ENCODE data around the gene PRCC.
A peak's percentile ranks its signal among the peaks of the same experiment; 100 is the strongest.

Gene PRCC, protein sequence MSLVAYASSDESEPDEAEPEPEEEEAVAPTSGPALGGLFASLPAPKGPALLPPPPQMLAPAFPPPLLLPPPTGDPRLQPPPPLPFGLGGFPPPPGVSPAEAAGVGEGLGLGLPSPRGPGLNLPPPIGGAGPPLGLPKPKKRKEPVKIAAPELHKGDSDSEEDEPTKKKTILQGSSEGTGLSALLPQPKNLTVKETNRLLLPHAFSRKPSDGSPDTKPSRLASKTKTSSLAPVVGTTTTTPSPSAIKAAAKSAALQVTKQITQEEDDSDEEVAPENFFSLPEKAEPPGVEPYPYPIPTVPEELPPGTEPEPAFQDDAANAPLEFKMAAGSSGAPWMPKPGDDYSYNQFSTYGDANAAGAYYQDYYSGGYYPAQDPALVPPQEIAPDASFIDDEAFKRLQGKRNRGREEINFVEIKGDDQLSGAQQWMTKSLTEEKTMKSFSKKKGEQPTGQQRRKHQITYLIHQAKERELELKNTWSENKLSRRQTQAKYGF
- total RNA-seq = 26.8 to 49.0 (median 35.7) reads per million in 3 donors

DNA sequence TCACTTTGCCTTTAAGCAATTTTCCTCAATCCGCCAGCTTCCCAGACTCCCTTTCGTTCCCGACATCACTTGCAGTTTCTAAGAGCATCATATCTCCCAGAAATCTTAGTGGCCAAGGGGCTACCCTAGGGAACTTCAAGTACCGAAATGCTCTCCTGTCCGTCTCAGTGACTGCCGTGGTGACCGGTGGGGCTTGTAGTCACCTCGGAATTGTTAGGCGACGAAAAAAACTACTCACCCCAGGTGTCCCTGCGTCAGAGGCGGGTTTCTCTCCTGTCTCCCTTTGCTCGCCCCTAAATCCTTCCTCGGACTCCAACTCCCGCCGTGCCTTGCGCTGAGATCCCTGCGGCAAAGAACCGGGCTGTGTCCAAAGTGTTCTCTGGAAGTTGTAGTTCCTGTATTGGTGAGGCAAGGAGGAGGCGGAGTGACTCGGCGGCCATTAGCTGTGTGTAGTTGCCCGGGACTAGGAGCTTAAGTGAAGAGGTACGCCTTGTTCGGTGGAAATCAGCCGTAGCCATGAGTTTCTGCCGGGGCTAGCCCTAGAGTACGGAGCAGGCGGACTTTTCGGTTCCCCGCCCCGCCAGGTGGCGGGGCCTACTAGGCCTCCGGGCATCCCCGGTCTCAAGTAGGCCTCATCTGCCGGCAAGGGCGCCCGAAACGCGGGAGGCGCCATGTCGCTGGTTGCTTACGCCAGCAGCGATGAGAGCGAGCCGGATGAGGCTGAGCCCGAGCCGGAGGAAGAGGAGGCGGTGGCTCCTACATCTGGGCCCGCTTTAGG, at the start of gene PRCC:
Gene PRCC (plus strand): TSS at position 435 of the 778 bp plus-strand sequence. CDS start 237 bp downstream, at position 672.
- H3K4me3 ChIP-seq (ENCODE audit: insufficient read depth, low read depth, low read length, poor library complexity, severe bottlenecking) = peak within 1 kb of the TSS; percentile 93
- DNase-seq = peak; percentile 95 to 98 (median 96)
- H3K27ac ChIP-seq (ENCODE audit: insufficient read depth, low read length, poor library complexity, severe bottlenecking) = peak within 1 kb of the TSS; percentile 98
- H3K4me1 ChIP-seq (ENCODE audit: control insufficient read depth, insufficient read depth, low read length, poor library complexity, severe bottlenecking) = peaks cover 28% of the 10 kb centered on the region
- H3K36me3 ChIP-seq (ENCODE audit: control insufficient read depth, insufficient read depth, low read length) = peaks cover 9% of the 10 kb centered on the region
- no peaks in the 10 kb centered on the region for H3K27me3 ChIP-seq (replicated peaks; ENCODE audit: control insufficient read depth, insufficient read depth, low read length, poor library complexity, severe bottlenecking)
- no peaks in the 10 kb centered on the region for H3K9me3 ChIP-seq (ENCODE audit: control insufficient read depth, low read length)

DNA sequence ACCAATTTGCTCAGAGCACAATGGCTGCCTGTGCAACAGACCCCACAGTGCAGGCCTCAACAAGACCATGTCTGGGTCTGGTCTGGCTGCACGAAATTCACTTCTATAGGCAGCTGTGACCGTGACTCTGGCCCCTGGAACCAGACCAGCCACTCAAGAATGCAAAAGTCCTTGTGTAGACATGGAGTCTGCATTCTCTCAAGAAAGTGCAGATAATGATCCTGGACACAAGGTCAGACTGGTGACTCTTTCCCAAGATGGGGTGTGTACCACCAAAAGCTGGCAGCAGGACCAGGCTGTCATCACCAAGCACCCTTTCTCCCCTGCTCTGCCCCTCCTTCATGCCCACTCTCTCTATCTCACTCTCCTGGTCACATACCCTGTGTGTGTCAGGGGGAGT, 46.2 kb upstream of the PRCC start:
- H3K9me3 ChIP-seq (ENCODE audit: control insufficient read depth, low read length) = no peaks in the 10 kb centered on the region
- DNase-seq = no peak
- peaks cover 43% of the 10 kb centered on the region for H3K36me3 ChIP-seq (ENCODE audit: control insufficient read depth, insufficient read depth, low read length)
- peak overlapping the region; percentile 22 for H3K27ac ChIP-seq (ENCODE audit: insufficient read depth, low read length, poor library complexity, severe bottlenecking)
- peaks cover 16% of the 10 kb centered on the region for H3K4me1 ChIP-seq (ENCODE audit: control insufficient read depth, insufficient read depth, low read length, poor library complexity, severe bottlenecking)
- no peaks in the 10 kb centered on the region for H3K27me3 ChIP-seq (replicated peaks; ENCODE audit: control insufficient read depth, insufficient read depth, low read length, poor library complexity, severe bottlenecking)
- H3K4me3 ChIP-seq (ENCODE audit: insufficient read depth, low read depth, low read length, poor library complexity, severe bottlenecking) = no peak overlapping the region

DNA sequence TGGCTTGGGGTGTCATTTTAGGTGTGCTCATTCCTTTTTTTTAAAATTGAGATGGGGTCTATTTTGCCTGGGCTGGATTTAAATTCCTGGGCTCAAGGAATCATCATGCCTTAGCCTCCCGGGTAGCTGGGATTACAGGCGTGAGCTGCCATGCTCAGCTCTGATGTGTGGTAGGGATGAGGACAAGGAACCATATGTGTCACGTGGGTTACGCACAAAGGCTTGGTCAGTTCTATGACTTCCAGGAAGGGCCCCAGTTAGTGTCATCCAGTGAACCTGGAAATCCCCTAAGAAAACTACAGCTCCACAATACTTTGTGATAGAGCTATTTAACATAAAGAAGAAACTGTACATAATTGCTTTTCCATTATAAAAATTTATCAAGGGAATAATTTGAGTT, 45.8 kb upstream of the PRCC start:
- H3K36me3 ChIP-seq (ENCODE audit: control insufficient read depth, insufficient read depth, low read length) = peaks cover 43% of the 10 kb centered on the region

DNA sequence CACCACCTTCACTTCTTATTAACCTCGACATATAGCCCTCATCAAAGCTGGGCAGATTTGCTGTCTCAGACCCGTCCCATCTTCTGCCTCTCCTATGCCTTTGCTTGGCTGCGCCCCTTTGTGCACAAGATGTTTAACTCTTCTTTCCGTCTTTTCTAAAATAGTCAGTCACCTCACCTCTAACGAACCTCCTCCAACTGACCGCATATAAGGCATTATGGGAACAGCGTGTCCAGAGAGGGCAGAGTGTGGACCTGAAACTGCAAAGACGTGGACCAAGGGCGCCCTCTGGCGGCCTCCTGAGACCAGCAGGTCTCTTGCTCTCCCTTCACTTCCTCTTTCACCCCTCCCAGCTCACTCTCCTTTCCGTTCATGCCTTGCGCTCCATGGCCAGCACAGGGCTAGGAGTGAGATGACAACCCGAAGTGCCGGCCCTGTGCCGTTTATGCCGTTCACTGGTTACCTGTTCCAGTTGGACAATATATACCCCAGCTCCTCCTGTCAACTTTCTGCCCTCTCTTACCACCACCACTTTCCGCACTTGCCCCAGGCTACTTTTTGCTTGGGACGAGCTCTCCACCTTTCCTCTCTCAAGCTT, 41.6 kb upstream of the PRCC start:
- DNase-seq = peak; percentile 54 to 75 (median 60)
- H3K4me3 ChIP-seq (ENCODE audit: insufficient read depth, low read depth, low read length, poor library complexity, severe bottlenecking) = peak overlapping the region; percentile 90

More for the DNA sequence above, 45.8 kb upstream of the PRCC start:
- H3K9me3 ChIP-seq (ENCODE audit: control insufficient read depth, low read length) = no peaks in the 10 kb centered on the region
- H3K27ac ChIP-seq (ENCODE audit: insufficient read depth, low read length, poor library complexity, severe bottlenecking) = peak overlapping the region; percentile 22
- H3K4me3 ChIP-seq (ENCODE audit: insufficient read depth, low read depth, low read length, poor library complexity, severe bottlenecking) = no peak overlapping the region
- peaks cover 20% of the 10 kb centered on the region for H3K4me1 ChIP-seq (ENCODE audit: control insufficient read depth, insufficient read depth, low read length, poor library complexity, severe bottlenecking)
- H3K27me3 ChIP-seq (replicated peaks; ENCODE audit: control insufficient read depth, insufficient read depth, low read length, poor library complexity, severe bottlenecking) = no peaks in the 10 kb centered on the region
- DNase-seq = no peak

DNA sequence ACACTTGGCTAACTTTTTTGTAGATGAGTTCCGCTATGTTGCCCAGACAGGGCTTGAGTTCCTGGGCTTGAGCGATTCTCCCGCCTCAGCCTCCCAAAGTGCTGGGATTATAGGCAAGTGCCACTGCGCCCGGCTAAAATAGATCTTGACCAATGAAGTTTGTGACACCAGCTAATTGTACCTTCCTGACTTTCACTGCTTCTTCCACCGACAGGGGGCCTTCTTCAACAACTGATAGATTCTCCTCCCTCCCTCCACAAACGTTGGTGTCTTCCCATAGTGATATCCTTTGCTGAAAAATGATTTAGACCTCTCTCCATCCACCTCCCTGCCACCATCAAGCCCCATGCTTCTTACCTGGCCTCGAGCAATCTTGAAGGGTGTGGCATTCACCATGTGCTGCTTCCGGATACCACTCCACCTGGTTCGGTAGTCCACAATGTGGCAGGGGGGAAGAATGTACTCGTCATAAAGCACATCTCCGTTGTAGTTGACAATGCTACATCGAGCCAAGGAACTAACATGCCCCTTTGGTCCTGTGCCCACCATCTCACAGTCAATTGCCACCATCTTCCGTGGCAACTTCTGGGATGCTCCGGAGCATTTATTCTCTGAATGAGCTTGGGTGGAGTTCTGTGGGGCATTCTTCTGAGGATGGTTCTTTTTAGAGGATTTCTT, 40.6 kb upstream of the PRCC start:
- Histone ChIP-seq H3K36me3 (ENCODE audit: control insufficient read depth, insufficient read depth, low read length) (peaks cover 26% of the 10 kb centered on the region), H3K9me3 (ENCODE audit: control insufficient read depth, low read length) (no peaks in the 10 kb centered on the region), H3K27ac (ENCODE audit: insufficient read depth, low read length, poor library complexity, severe bottlenecking) (peak overlapping the region; percentile 96), H3K4me1 (ENCODE audit: control insufficient read depth, insufficient read depth, low read length, poor library complexity, severe bottlenecking) (peaks cover 37% of the 10 kb centered on the region), H3K4me3 (ENCODE audit: insufficient read depth, low read depth, low read length, poor library complexity, severe bottlenecking) (peak overlapping the region; percentile 90), H3K27me3 (replicated peaks; ENCODE audit: control insufficient read depth, insufficient read depth, low read length, poor library complexity, severe bottlenecking) (no peaks in the 10 kb centered on the region)
- DNase-seq = no peak

More for the DNA sequence above, 41.6 kb upstream of the PRCC start:
- Histone ChIP-seq H3K36me3 (ENCODE audit: control insufficient read depth, insufficient read depth, low read length) (peaks cover 34% of the 10 kb centered on the region), H3K27me3 (replicated peaks; ENCODE audit: control insufficient read depth, insufficient read depth, low read length, poor library complexity, severe bottlenecking) (no peaks in the 10 kb centered on the region), H3K27ac (ENCODE audit: insufficient read depth, low read length, poor library complexity, severe bottlenecking) (no peak overlapping the region), H3K9me3 (ENCODE audit: control insufficient read depth, low read length) (no peaks in the 10 kb centered on the region), H3K4me1 (ENCODE audit: control insufficient read depth, insufficient read depth, low read length, poor library complexity, severe bottlenecking) (peaks cover 37% of the 10 kb centered on the region)

DNA sequence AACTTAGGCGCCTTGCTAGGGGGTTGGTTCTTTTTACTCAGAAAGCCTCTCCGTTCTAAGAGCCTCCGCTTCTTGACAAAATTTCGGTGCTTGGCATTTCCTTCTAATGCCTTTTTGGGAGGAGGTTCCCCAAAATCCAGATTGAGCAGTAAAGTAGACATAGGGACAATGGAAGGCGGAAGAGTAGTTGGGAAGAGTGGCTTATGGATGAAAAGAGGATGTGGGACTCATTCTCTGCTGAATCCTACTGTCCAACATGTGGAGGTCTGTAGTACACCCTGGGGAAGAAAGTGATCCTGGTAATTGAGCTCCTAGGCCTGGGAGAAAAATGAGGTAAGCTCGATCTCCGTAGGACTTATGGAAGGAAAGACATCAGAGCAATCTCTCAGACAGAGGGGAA, 39.8 kb upstream of the PRCC start:
- Histone ChIP-seq H3K4me1 (ENCODE audit: control insufficient read depth, insufficient read depth, low read length, poor library complexity, severe bottlenecking) (peaks cover 37% of the 10 kb centered on the region), H3K36me3 (ENCODE audit: control insufficient read depth, insufficient read depth, low read length) (peaks cover 22% of the 10 kb centered on the region), H3K9me3 (ENCODE audit: control insufficient read depth, low read length) (no peaks in the 10 kb centered on the region), H3K27ac (ENCODE audit: insufficient read depth, low read length, poor library complexity, severe bottlenecking) (peak overlapping the region; percentile 96), H3K4me3 (ENCODE audit: insufficient read depth, low read depth, low read length, poor library complexity, severe bottlenecking) (peak overlapping the region; percentile 90), H3K27me3 (replicated peaks; ENCODE audit: control insufficient read depth, insufficient read depth, low read length, poor library complexity, severe bottlenecking) (no peaks in the 10 kb centered on the region)
- DNase-seq = no peak

DNA sequence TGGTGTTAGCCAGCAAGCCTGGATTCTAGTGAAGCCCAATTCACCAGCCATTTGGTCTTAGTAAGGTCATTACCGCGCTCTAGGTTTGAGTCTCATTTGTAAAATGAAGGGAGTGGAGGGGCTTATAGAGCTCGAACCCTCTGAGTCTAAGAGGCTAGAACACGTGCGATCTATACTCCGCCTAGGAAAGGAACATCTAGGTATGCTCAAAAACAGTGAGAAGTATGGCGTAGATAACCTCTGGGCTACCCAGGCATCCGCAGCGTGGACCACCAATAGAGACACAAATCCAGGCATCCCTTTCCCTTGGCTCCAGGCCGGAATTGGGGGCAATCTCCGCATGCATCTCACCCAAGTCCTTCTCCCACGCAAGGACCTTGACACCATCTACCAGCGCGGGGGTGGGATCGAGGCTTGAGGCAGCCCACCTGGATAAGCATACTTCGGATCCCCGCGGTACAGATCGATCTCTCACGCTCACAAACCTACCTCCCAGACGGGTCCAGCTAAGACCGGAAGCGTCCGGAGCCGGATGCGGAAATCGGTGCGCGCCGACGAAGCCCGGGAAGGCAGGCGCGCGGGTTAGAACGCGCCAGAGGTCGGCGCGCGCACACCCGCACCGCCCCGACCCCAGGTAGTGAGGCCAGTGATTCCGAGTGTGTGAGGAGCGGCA, 39.3 kb upstream of the PRCC start, which contains the start of gene METTL25B:
Gene METTL25B (plus strand): TSS at position 544 of the 673 bp plus-strand sequence. CDS start 636 bp downstream, outside the sequence.
- H3K27me3 ChIP-seq (replicated peaks; ENCODE audit: control insufficient read depth, insufficient read depth, low read length, poor library complexity, severe bottlenecking) = no peaks in the 10 kb centered on the region
- peaks cover 19% of the 10 kb centered on the region for H3K36me3 ChIP-seq (ENCODE audit: control insufficient read depth, insufficient read depth, low read length)
- H3K4me3 ChIP-seq (ENCODE audit: insufficient read depth, low read depth, low read length, poor library complexity, severe bottlenecking) = peak within 1 kb of the TSS; percentile 90
- H3K27ac ChIP-seq (ENCODE audit: insufficient read depth, low read length, poor library complexity, severe bottlenecking) = peak within 1 kb of the TSS; percentile 96
- DNase-seq = peak in 2 of 3 donors; percentile 51 to 67
- no peaks in the 10 kb centered on the region for H3K9me3 ChIP-seq (ENCODE audit: control insufficient read depth, low read length)
- H3K4me1 ChIP-seq (ENCODE audit: control insufficient read depth, insufficient read depth, low read length, poor library complexity, severe bottlenecking) = peaks cover 37% of the 10 kb centered on the region

DNA sequence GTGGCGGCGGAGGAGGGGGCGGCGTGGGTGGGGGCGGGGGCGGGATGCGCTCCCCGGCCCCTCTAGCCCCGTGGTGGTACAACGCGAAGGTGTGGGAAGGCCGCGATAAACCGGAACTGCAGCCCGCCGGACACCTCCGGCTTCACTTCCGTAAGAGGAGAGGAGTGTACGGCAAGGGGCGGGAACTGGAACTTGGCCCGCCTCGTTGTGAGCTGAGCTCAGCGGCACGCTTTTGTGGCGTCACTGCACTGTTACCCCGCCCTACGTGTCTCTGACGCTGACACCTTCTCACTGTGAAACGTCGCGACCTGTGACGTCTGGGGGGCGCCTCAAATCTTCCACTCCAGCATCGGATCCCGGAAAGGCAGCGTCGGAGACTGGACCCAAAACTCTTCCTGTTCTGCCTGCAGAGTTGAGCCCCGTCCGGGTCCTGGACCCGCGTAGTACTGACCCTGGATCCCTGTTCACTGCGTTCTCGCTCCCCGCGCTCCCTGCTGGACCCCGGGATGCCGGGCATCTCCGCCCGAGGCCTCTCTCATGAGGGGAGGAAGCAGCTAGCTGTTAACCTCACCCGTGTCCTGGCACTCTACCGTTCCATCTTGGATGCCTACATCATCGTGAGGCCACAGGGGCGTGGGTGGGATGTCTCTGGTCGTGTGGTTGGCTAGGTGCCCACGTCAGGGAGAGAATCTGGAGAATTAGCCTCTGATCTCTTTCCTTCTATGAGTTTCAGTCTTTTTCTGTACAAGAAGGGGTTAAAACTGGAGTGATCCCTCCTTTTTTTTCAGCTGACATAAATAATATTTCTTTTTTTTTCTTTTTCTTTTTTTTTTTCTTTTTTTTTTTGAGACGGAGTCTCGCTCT, 38.5 kb upstream of the PRCC start, which contains the start of gene ISG20L2:
Gene ISG20L2 (minus strand): TSS at position 168 of the 864 bp plus-strand sequence. CDS start 1,114 bp downstream, outside the sequence.
- Histone ChIP-seq H3K27me3 (replicated peaks; ENCODE audit: control insufficient read depth, insufficient read depth, low read length, poor library complexity, severe bottlenecking) (no peaks in the 10 kb centered on the region), H3K27ac (ENCODE audit: insufficient read depth, low read length, poor library complexity, severe bottlenecking) (peak within 1 kb of the TSS; percentile 96), H3K4me1 (ENCODE audit: control insufficient read depth, insufficient read depth, low read length, poor library complexity, severe bottlenecking) (peaks cover 37% of the 10 kb centered on the region), H3K36me3 (ENCODE audit: control insufficient read depth, insufficient read depth, low read length) (peaks cover 12% of the 10 kb centered on the region), H3K4me3 (ENCODE audit: insufficient read depth, low read depth, low read length, poor library complexity, severe bottlenecking) (peak within 1 kb of the TSS; percentile 90), H3K9me3 (ENCODE audit: control insufficient read depth, low read length) (no peaks in the 10 kb centered on the region)
- DNase-seq = peak; percentile 93 to 96 (median 93)

All from effector memory CD4-positive, alpha-beta T cell (primary cell).